H9 (cell line): Measurements from ENCODE around the gene ZFYVE28. TPM values are rescaled to one million over a fixed set of nuclear protein-coding genes. Genes with fewer than 3 reads are reported as not detected.

Experiments
- DNase-seq: peaks from one replicate; pipeline ENCODE4 v3.0.0-alpha.2; 2017
- H2AFZ ChIP-seq: one replicate; pipeline ENCODE4 v1.6.1; 2013; ENCODE audit warnings: mild to moderate bottlenecking, low read length, control low read depth, moderate library complexity
- H2AK5ac ChIP-seq: 2 replicates; pipeline ENCODE4 v1.6.1; 2013; ENCODE audit warnings: low read length, control low read depth, mixed read lengths; ENCODE audit not compliant: insufficient read length
- H2BK120ac ChIP-seq: one replicate; pipeline ENCODE4 v1.6.1; 2013; ENCODE audit warnings: low read depth, mild to moderate bottlenecking, low read length, control low read depth, inconsistent platforms; ENCODE audit not compliant: poor library complexity, severe bottlenecking
- H2BK12ac ChIP-seq: 2 replicates; pipeline ENCODE4 v1.6.1; 2013; ENCODE audit warnings: low read length, control low read depth, mixed read lengths, low read depth; ENCODE audit not compliant: insufficient read length
- H2BK15ac ChIP-seq: 2 replicates; pipeline ENCODE4 v1.6.1; 2013; ENCODE audit warnings: low read depth, low read length, control low read depth
- H2BK20ac ChIP-seq: one replicate; pipeline ENCODE4 v1.6.1; 2013; ENCODE audit warnings: low read depth, mild to moderate bottlenecking, low read length, control low read depth, inconsistent platforms; ENCODE audit not compliant: poor library complexity, severe bottlenecking
- H2BK5ac ChIP-seq: 2 replicates; pipeline ENCODE4 v1.6.1; 2013; ENCODE audit warnings: low read length, control low read depth, mixed read lengths; ENCODE audit not compliant: insufficient read length
- H3K14ac ChIP-seq: 2 replicates; pipeline ENCODE4 v1.6.1; 2013; ENCODE audit warnings: low read length, control low read depth; ENCODE audit not compliant: insufficient read depth
- H3K18ac ChIP-seq: 2 replicates; pipeline ENCODE4 v1.6.1; 2013; ENCODE audit warnings: low read depth, mild to moderate bottlenecking, mixed read lengths, low read length, control low read depth; ENCODE audit not compliant: insufficient read length
- H3K23ac ChIP-seq: 2 replicates; pipeline ENCODE4 v1.6.1; 2013; ENCODE audit warnings: low read length, control low read depth, mixed read lengths, low read depth; ENCODE audit not compliant: insufficient read length
- H3K23me2 ChIP-seq: 2 replicates; pipeline ENCODE4 v1.6.1; 2013; ENCODE audit warnings: low read depth, mild to moderate bottlenecking, mixed read lengths, low read length, control low read depth; ENCODE audit not compliant: insufficient read length, poor library complexity, severe bottlenecking
- H3K27ac ChIP-seq: 2 replicates; pipeline ENCODE4 v1.5.1; 2013; ENCODE audit warnings: low read length, control low read depth, mixed read lengths, low read depth; ENCODE audit not compliant: insufficient read length
- H3K27me3 ChIP-seq: 2 replicates; pipeline ENCODE4 v1.6.1; 2013; ENCODE audit warnings: low read length, control low read depth, inconsistent platforms; ENCODE audit not compliant: insufficient read depth
- H3K4ac ChIP-seq: 2 replicates; pipeline ENCODE4 v1.6.1; 2013; ENCODE audit warnings: low read depth, mild to moderate bottlenecking, control low read depth, inconsistent platforms, low read length, moderate library complexity
- H3K4me1 ChIP-seq: 2 replicates; pipeline ENCODE4 v1.6.1; 2013; ENCODE audit warnings: low read length, control low read depth, inconsistent platforms; ENCODE audit not compliant: insufficient read depth
- H3K4me2 ChIP-seq: 2 replicates; pipeline ENCODE4 v1.6.1; 2013; ENCODE audit warnings: low read length, control low read depth, mixed read lengths; ENCODE audit not compliant: insufficient read length, insufficient read depth
- H3K56ac ChIP-seq: 2 replicates; pipeline ENCODE4 v1.6.1; 2013; ENCODE audit warnings: low read depth, mild to moderate bottlenecking, mixed read lengths, low read length, control low read depth; ENCODE audit not compliant: insufficient read length
- H3K79me1 ChIP-seq: 2 replicates; pipeline ENCODE4 v1.6.1; 2013; ENCODE audit warnings: low read depth, mild to moderate bottlenecking, moderate library complexity, low read length, control low read depth, inconsistent platforms; ENCODE audit not compliant: insufficient read depth, poor library complexity, severe bottlenecking
- H3K79me2 ChIP-seq: 2 replicates; pipeline ENCODE4 v1.6.1; 2013; ENCODE audit warnings: low read length, control low read depth, inconsistent platforms; ENCODE audit not compliant: insufficient read depth
- H3K9ac ChIP-seq: 2 replicates; pipeline ENCODE4 v1.6.1; 2013; ENCODE audit warnings: low read length, control low read depth, mixed read lengths; ENCODE audit not compliant: insufficient read length; ENCODE audit errors: extremely low read depth
- H3K9me3 ChIP-seq: one replicate; pipeline ENCODE4 v1.6.1; 2013; ENCODE audit warnings: low read depth, low read length, inconsistent platforms; ENCODE audit not compliant: control insufficient read depth
- H3T11ph ChIP-seq: one replicate; pipeline ENCODE4 v1.6.1; 2013; ENCODE audit warnings: mild to moderate bottlenecking, low read length, control low read depth, inconsistent platforms
- H4K20me1 ChIP-seq: one replicate; pipeline ENCODE4 v1.6.1; 2013; ENCODE audit not compliant: control insufficient read depth, insufficient read length, insufficient read depth
- H4K5ac ChIP-seq: 2 replicates; pipeline ENCODE4 v1.6.1; 2013; ENCODE audit warnings: low read depth, mild to moderate bottlenecking, mixed read lengths, low read length, control low read depth; ENCODE audit not compliant: insufficient read length
- H4K8ac ChIP-seq: replicated peaks from 2 replicates; pipeline ENCODE4 v1.6.1; 2013; ENCODE audit warnings: low read length, control low read depth, mixed read lengths, low read depth; ENCODE audit not compliant: insufficient read length
- H4K91ac ChIP-seq: 2 replicates; pipeline ENCODE4 v1.6.1; 2013; ENCODE audit warnings: low read depth, mild to moderate bottlenecking, moderate library complexity, mixed read lengths, low read length, control low read depth; ENCODE audit not compliant: insufficient read length
- H3K27ac Mint-ChIP-seq, 3 experiments: 2 replicates in 2 of 3; 3 replicates in 1 of 3; pipeline ENCODE4 v1.8.0; 2020 to 2021; ENCODE audit warnings: mixed read lengths in 3 of 3, mild to moderate bottlenecking in 1 of 3, moderate library complexity in 1 of 3
- H3K27me3 Mint-ChIP-seq: 2 replicates; pipeline ENCODE4 v1.8.0; 2021; ENCODE audit warnings: low read depth, mild to moderate bottlenecking, moderate library complexity, mixed read lengths
- H3K36me3 Mint-ChIP-seq, 3 experiments: 2 replicates in 2 of 3; 3 replicates in 1 of 3; pipeline ENCODE4 v1.8.0; 2020 to 2021; ENCODE audit warnings: low read depth in 3 of 3, mixed read lengths in 3 of 3; ENCODE audit not compliant: insufficient read depth in 1 of 3
- H3K4me1 Mint-ChIP-seq, 2 experiments: 2 replicates each; pipeline ENCODE4 v1.8.0; 2020; ENCODE audit warnings: mixed read lengths in 2 of 2
- H3K4me3 Mint-ChIP-seq, 2 experiments: 2 replicates in 1 of 2; 3 replicates in 1 of 2; pipeline ENCODE4 v1.8.0; 2020 to 2021; ENCODE audit warnings: mild to moderate bottlenecking in 2 of 2, mixed read lengths in 2 of 2, moderate library complexity in 1 of 2
- H3K9me3 Mint-ChIP-seq, 2 experiments: 2 replicates in 1 of 2; 3 replicates in 1 of 2; pipeline ENCODE4 v1.8.0; 2020; ENCODE audit warnings: mild to moderate bottlenecking in 2 of 2, mixed read lengths in 2 of 2, moderate library complexity in 1 of 2
- WGBS: extraction: QIAGEN DNeasy Blood & Tissue Kit; methylation state at CpG from one replicate; pipeline ENCODE4 v1.1.7; 2013; ENCODE audit warnings: missing lambda C conversion rate, low lambda C conversion rate, mixed read lengths; ENCODE audit not compliant: insufficient read length; ENCODE audit errors: extremely low coverage; 5-methylcytosine and 5-hydroxymethylcytosine counted together
- total RNA-seq: library from RNA; stranded (reverse); gene quantifications from 2 replicates; pipeline ENCODE4 v1.2.1, GENCODE V29; 2021
- TF ChIP-seq, protein P1 (sequence below): fragments of 200-600 bp; sonication (generic); conservative IDR thresholded peaks from 3 replicates; pipeline ENCODE4 v1.8.0; 2021; ENCODE audit warnings: antibody characterized with exemption, mild to moderate bottlenecking

The ZFYVE28 gene
- total RNA-seq, 1 experiment from 2014 or later = 0.98 TPM

DNA sequence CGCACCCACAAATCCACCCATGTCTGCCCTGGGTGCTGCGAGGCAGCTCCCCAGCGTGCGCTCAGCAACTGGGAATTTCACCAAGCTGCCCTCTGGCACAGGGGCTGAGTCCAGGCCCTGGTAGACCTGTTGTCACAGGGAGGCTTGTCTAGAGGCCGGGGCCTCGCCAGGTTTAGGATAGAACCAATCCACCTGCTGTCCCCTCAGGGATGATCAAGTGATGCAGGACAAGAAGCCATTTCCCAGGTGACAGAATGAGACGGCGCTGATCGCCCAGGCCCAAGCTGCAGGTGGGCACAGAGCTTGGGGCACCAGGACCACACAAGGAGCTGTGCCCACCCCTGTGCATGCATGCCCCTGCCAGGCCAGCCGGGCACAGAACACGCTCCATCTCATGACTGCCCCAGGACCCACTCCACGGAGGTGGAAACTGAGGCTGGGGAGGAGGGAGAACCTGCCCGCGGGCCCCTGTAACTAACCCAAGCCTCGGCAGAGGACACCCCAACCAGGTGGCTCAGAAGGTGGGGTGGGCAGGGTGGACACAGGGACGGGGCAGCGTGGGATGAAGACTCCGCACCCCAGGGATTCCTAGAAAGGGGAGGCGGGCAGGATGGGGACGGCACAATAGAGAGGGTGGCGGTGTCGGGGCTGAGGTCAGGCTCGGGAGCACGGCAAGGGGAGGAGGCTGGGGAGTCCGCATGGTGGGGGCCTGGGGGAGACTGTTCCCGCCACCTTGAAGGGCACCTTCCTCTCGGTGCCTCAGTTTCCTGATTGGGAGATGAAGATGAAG is 78.0 kb downstream of the ZFYVE28 start:
- no CpG with 5 or more reads among the region's 27 CpGs for WGBS
- no peak overlapping the region for H3K18ac ChIP-seq
- peak; percentile 27 for DNase-seq
- H3K4ac ChIP-seq = no peak overlapping the region
- H2BK12ac ChIP-seq = no peak overlapping the region
- H2AK5ac ChIP-seq = no peak overlapping the region
- H3K9me3 Mint-ChIP-seq = no peaks in the 10 kb centered on the region; a peak in 1 of 5 replicates
- no peak overlapping the region for H2BK120ac ChIP-seq
- no peak overlapping the region for H3K14ac ChIP-seq
- H4K5ac ChIP-seq = no peak overlapping the region
- H3K27ac ChIP-seq = no peak overlapping the region
- H3K4me2 ChIP-seq = no peak overlapping the region
- H4K91ac ChIP-seq = no peak overlapping the region
- H3T11ph ChIP-seq = no peak overlapping the region
- H3K9me3 ChIP-seq = no peaks in the 10 kb centered on the region
- no peak overlapping the region for H2BK5ac ChIP-seq
- H3K4me3 Mint-ChIP-seq = no peak overlapping the region
- H3K36me3 Mint-ChIP-seq = no peaks in the 10 kb centered on the region; a peak in 3 of 7 replicates
- H3K9ac ChIP-seq = no peak overlapping the region
- H3K79me2 ChIP-seq = no peaks in the 10 kb centered on the region
- no peak overlapping the region for H4K8ac ChIP-seq
- no peaks in the 10 kb centered on the region for H3K79me1 ChIP-seq
- H3K27ac Mint-ChIP-seq = no peak overlapping the region
- no peak overlapping the region for H2BK20ac ChIP-seq
- H2BK15ac ChIP-seq = no peak overlapping the region
- H3K56ac ChIP-seq = no peak overlapping the region
- peaks cover 6 to 9% of the 10 kb centered on the region in 2 experiments for H3K4me1 Mint-ChIP-seq
- H3K23ac ChIP-seq = no peak overlapping the region
- TF ChIP-seq, protein P1, sequence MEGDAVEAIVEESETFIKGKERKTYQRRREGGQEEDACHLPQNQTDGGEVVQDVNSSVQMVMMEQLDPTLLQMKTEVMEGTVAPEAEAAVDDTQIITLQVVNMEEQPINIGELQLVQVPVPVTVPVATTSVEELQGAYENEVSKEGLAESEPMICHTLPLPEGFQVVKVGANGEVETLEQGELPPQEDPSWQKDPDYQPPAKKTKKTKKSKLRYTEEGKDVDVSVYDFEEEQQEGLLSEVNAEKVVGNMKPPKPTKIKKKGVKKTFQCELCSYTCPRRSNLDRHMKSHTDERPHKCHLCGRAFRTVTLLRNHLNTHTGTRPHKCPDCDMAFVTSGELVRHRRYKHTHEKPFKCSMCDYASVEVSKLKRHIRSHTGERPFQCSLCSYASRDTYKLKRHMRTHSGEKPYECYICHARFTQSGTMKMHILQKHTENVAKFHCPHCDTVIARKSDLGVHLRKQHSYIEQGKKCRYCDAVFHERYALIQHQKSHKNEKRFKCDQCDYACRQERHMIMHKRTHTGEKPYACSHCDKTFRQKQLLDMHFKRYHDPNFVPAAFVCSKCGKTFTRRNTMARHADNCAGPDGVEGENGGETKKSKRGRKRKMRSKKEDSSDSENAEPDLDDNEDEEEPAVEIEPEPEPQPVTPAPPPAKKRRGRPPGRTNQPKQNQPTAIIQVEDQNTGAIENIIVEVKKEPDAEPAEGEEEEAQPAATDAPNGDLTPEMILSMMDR = no peak
- H3K27me3 Mint-ChIP-seq = peaks cover 1% of the 10 kb centered on the region; the same call in 1 of the 2 replicates
- no peaks in the 10 kb centered on the region for H3K4me1 ChIP-seq
- H3K23me2 ChIP-seq = no peaks in the 10 kb centered on the region
- no peaks in the 10 kb centered on the region for H4K20me1 ChIP-seq
- H2AFZ ChIP-seq = no peak overlapping the region
- H3K27me3 ChIP-seq = no peaks in the 10 kb centered on the region
